Stimulated activated CD4-positive, alpha-beta T cell treated with anti-CD3 and anti-CD28 coated beads, Interleukin-1b, Interleukin-23, amount 100 ng/mL, for 48 hours (primary cell): ENCODE results near the gene TENM3.
"Not testable (repeated sequence)": the region's sequence is repeated elsewhere in the genome, so short reads cannot be mapped to it uniquely, and the experiment has no call there.

Experiments
- DNase-seq: peaks from one replicate; pipeline ENCODE4 v3.0.0-alpha.2; 2020

The TENM3 gene

DNA sequence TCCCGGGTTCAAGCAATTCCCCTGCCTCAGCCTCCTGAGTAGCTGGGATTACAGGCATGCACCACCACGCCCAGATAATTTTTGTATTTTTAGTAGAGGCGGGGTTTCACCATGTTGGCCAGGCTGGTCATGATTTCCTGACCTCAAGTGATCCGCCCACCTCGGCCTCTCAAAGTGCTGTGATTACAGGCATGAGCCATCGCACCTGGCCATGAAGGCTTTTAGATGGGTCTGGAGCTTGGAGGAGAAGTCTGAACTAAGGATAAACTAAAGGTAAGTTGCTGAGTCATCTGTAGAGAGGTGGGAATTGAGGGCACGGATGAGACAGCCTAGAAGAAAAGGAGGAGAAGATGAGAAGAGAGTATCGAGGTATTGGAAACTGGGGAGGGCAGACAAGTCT lies at the start of gene TENM3:
TENM3 (plus strand) TSS at position 199 of the 400 bp plus-strand sequence. CDS start 80,619 bp downstream, outside the sequence.
- not testable (repeated sequence) for DNase-seq

GRCh38 chr4:182194091-182194824 lies 48.9 kb upstream of the TENM3 start:
- no peak for DNase-seq

GRCh38 chr4:182197611-182198010 lies 45.6 kb upstream of the TENM3 start:
- DNase-seq: no peak

- no peak for DNase-seq
These were observed 41.3 kb upstream of the TENM3 start for GRCh38 chr4:182201871-182202270.

DNA sequence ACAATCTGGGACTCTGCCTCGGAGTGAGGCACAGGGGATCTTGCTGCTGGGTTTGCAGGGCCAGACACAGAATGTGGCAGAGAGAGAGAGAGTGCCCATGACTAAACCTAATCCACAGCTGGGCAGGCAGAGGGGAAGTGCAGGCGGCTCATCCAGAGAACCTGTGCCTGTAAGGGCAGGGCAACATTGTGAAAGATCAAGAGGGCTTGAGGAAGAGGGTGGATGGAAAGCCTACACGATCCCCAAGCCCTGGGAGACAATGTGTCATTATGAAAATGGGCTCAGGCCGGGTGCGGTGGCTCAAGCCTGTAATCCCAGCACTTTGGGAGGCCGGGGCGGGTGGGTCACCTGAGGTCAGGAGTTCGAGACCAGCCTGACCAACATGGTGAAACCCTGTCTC lies 40.6 kb upstream of the TENM3 start:
- no peak for DNase-seq

DNA sequence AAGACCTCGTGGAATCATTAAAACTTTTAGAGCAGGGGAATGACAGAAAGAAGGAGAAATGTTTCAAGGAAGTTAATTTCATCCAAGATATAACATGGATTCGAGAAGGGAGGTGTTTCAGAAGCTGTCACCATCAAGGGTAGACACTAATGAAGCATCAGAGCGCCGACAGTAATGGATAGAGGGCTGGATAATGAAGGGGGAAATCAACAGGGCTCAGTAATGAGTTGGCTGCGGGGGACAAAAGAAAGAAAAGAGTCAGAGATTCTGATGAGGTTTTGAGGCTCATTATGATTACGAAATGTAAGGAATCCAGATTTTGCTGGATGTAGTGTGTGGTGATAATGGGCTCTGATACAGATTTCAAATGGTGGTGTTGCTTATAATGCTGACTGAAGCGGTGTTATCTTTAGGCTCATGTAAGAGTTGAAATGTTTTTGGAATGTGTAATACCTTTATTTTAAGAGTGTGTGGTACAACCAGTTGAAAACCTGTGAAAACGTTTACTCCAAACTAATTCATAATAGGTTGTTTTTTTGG lies 39.3 kb upstream of the TENM3 start:
- no peak for DNase-seq

DNA sequence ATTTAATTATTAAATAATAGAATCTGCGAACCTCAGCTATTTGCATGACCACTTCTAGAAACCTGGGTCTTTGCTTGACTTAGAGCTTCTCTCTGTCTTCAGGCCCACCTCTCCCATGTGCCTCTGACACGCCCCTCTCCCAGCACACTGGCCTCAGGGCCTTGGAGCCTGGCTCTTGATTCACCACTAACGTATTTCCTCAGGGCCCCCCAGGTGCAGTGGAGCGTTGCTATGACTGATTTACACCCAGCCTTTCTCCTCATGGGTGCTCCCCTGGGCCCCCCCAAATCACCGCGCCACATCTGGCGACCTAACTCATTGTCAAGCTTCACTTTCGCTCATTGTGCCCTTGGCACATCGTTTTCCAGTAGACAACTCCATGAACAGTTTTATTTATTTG lies 37.9 kb upstream of the TENM3 start:
- DNase-seq: no peak

- DNase-seq: no peak
These were observed 36.9 kb upstream of the TENM3 start for GRCh38 chr4:182206266-182206665.

GRCh38 chr4:182206916-182207315 lies 36.3 kb upstream of the TENM3 start:
- DNase-seq: no peak

- no peak for DNase-seq
These were observed 35.3 kb upstream of the TENM3 start for GRCh38 chr4:182207830-182208396.

DNA sequence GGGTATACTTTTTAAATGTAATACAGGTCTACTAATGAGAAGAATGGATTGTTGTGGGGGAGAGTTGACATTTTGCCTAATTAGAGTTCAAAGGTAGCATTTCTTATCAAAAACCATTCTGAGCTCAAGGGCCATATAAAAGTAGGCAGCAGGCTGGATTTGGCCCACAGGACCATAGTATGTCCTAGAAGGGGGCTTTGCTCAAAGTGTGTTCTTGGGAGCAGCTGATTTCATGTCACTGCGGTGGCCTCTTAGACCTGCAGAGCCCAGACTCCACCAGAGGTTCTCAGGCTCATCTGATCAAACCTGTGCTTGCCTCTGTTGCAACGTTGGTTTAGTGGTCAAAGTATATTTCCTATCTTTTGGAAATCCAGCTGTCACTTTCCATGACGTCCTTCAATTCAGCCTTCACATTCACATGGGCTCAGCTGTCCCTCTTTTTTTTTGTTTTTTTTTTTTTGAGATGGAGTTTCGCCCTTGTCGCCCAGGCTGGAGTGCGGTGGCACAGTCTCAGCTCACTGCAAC lies 34.6 kb upstream of the TENM3 start:
- DNase-seq: no peak

- no peak for DNase-seq
These were observed 30.9 kb upstream of the TENM3 start for GRCh38 chr4:182212211-182212761.

- no peak for DNase-seq
These were observed 30.2 kb upstream of the TENM3 start for GRCh38 chr4:182213004-182213403.

GRCh38 chr4:182215148-182215547 lies 28.1 kb upstream of the TENM3 start:
- DNase-seq: no peak

DNA sequence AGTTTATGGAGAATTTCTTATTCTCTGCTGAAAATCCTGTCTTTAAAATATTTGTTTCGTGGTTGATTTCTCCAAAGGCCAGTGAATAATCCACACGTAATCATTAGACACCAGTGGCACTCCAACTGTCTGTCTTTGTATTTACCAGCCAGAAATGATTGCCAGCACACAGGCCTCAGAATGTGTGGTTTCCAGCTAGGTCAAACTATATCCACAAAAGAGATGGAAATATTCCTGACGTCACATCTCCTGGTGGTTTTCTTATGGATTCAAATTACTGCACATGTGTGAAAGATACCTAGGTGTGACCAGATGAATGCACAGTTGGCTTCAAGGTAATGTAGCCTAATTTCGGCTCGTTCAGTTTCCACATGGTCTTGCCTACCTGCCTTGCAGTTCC lies 27.2 kb upstream of the TENM3 start:
- no peak for DNase-seq

- DNase-seq: no peak
These were observed 23.7 kb upstream of the TENM3 start for GRCh38 chr4:182219411-182220056.

GRCh38 chr4:182221987-182222386 lies 21.2 kb upstream of the TENM3 start:
- no peak for DNase-seq

DNA sequence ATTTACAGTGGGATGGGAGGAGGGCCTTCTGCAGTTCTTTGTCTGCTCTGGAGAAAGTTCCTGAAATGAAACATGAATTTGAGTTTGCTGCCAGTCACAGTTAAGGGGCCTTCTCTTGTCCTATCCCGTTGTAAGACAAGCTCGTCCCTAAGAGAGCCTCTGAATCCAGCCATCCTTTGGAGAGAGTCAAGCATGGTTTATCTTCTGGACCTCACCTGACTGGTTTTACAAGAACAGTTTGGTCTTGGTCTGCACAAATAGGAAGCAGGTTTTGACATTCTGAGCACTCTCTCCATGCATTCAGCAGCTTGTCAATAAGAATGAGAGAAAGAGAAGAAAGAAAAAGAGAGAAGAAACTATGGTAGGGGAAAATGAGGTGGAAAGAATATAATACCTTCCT lies 20.4 kb upstream of the TENM3 start:
- no peak for DNase-seq

GRCh38 chr4:182223708-182224107 lies 19.5 kb upstream of the TENM3 start:
- no peak for DNase-seq

GRCh38 chr4:182224192-182224850 lies 18.9 kb upstream of the TENM3 start:
- no peak for DNase-seq

DNA sequence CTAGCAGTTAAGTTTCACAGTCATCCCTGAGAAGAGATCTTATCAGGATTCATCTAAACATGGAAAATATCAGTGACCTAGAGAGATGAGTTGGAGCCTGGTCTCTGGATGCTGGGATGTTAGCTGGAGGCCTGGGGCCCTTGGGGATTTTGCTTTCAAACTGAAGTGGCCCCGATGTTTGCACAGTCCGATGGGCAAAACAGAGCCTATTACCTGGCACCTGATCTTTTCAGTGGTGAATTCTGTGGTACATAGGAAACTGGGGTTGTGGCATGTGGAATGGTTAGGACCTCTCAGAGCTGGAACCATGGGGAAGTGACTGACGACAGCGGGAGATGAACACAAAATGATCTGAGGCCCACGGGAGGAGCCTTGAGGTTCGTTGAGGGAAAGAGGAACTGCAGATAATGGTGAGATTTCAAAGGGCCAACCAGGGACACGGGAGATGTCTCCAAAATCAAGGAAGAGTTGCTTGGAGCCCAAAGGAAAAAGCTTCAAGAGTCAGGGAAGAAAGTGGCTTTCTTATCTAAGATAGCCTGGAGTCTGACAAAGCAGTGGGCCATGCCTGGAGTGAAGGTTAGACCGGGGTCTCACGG lies 17.8 kb upstream of the TENM3 start:
- no peak for DNase-seq

DNA sequence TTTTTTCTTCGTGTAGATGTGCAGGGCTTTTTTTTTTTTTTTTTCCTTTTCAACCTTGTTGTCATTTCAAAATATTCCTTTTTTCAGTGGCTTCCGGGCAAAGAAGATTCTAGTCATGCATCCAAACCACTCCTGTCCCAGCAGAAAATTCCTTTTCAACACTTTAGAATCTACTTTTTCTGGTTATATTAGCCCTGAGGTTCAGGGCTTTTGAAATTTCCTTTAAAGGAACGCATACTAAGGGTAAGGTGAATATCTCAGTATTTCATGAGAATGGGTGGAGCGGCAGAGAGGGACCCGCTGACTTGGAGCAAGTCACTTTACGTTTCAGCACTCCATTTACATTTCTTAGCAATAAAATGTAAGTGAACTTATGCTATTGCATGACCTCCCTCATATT lies 15.6 kb upstream of the TENM3 start:
- no peak for DNase-seq
